ENCODE measurements around the gene CARM1.

CARM1 gene

DNA sequence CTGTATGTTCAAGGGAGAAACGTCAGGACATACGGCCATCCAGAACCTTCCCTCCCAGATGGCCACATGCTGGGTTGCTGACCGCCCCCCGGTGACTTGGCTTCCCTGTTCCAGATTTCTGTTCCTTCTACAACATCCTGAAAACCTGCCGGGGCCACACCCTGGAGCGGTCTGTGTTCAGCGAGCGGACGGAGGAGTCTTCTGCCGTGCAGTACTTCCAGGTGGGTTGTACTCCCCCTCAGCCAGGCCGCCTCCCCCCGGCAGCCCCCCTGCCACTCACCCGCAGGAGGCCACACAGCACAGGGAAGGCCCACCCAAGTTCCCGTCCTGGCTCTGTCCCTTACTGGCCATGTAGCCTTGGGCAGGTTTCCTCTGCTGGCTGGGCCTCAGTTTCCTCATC lies 36.6 kb downstream of the CARM1 start:
- no peak for DNase-seq (ENCODE audit: low read depth in 4 of 4, low spot score in 1 of 4)

DNA sequence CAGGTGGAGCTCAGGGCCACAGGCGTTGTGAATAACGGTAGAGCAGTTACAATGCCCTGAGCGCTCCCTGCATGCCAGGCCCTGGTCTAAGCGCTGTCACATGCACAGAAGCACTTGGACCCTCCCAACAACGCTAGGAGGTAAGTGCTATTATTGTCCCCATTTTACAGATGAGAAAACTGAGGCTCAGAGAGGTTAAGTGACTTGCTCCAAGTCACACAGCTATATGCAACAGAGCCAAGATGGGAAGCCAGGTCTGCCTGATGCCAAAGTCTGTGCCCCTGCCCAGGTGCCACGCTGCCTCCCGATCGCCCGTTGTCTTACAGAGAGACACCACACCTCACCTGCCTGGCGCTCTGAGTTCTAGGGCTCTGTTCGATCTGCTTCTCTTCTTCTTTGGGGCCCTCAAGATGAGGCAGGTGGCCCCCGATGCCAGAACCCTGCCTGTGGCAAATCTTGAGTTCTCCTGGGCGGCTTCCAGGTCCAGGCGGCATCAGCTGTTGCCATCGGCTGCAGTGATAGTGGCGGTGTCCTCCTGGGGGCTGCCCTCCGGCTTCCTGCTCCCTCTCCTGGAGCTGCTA lies 37.1 kb downstream of the CARM1 start:
- DNase-seq (ENCODE audit: low read depth in 4 of 4, low spot score in 1 of 4), result no peak

DNA sequence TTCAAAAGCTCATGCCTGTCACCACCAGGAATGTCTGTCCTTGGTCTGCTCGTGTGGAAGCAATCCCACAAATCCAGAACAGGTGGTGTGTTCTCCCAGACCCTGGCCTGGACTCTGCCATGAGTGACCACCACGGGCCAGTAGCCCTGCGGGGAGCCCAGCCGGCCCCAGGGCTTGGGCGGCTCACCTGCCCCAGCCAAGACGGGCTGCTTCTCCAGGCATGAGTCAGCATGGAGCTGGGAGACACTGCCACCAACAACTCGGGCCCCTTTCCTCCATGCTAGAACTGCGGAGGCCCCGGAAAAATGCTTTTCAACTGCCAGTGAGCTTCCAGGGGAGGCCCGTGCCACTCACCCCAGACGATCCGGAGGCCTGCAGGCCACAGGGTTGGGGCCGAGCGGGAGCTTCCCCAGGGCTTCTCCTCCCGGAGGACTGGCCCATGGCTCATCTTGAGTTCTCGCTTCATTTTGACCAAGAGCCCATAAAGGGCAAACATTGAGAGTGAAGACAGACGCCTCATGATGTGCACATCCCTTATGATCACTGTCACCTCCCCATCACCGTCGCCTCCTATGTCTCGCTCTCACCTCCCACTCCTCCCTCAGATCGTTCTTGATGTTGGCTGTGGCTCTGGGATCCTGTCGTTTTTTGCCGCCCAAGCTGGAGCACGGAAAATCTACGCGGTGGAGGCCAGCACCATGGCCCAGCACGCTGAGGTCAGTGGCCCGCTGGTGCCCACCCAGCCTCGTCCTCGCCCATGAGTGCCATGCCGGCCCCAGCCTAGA lies 40.4 kb downstream of the CARM1 start:
- no peak for DNase-seq (ENCODE audit: low read depth in 4 of 4, low spot score in 1 of 4)

DNA sequence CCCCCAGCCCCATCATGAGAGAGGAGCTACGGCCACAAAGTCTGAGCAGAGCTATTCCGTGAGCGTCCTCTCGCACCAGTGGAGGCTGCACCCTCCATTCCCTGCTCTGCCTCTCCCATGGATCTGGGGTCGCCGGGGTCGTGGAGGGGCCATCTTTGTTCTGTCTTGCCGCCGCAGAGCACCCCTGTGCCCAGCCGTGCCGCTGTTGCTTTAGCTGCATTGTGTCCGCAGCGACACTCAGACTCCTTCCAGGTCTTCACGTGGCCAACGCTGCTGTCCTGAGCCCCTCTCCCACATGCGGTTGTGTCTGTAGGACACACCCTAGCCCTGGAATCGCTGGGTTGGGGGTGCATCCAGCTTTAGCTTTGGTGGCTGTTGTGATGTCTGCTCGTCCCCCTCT lies 41.3 kb downstream of the CARM1 start:
- DNase-seq (ENCODE audit: low read depth in 4 of 4, low spot score in 1 of 4), result no peak

DNA sequence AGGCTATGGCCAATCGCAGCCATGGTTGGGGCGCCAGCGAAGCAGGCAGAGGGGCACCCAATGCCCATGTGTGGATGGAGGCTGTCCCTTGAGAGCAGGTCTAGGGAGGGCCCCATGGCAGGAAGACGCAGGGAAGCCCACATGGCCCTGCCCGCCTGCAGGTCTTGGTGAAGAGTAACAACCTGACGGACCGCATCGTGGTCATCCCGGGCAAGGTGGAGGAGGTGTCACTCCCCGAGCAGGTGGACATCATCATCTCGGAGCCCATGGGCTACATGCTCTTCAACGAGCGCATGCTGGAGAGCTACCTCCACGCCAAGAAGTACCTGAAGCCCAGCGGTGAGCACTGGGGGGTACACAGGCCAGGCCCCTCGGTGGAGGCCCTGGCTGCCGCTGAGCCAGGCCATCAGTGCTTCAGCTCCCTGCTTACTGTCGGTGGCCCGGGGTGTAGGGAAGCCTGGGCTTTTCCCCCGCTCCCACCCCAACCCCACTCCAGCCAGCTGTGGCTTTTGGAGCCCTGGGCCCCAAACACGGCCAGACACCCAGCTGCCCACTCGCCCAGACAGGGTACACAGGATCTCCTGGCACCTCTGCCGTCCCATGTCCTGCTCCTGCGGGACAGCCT lies 42.5 kb downstream of the CARM1 start:
- no peak for DNase-seq (ENCODE audit: low read depth in 4 of 4, low spot score in 1 of 4)

DNA sequence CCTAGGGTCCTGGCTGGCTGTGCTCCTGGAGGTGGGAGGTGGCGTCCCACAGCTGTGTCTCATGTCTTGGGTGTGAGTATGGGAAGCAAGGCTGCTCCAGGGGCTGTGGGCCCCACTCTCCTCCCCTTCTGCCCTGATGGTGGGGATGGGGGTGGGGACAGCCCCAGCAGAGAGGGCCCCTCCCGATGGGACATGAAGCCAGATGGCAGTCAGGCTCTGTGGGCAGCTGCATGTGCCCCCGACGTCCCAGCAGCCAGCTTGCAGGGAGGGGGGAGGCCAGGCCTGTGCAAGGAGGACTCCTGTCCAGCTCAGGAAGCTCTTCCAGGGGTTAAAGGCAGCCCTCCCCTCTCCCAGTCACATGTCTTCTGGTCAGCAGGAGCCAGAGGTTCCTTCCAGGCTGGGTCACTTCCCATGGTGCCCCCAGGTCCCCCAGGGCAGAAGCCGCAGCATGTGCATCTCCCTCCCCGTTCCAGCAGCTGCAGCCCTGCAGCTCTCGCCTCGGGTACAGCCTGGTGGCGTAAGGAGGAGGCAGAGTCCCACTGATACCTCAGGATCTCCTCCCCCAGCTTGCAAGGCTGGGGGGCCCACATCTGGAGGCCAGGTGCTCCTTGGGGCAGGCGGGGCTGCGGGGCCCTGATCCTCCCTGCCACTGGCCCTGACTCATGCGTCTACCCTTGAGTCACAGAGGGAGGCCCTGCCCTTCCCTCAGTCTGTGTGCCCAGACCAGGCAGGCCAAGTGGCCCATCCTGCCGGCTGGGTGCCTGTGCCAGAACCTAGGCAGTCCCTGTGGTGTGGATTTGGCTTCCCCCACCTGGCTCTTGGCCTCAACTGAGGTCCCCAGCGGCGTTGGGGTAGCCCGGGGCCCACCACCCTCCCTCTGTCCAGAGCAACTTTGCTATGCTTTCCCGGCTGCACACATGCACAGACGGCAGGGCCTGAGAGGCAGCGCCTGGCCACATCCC lies 44.1 kb downstream of the CARM1 start:
- DNase-seq (ENCODE audit: low read depth in 4 of 4, low spot score in 1 of 4), result no peak

DNA sequence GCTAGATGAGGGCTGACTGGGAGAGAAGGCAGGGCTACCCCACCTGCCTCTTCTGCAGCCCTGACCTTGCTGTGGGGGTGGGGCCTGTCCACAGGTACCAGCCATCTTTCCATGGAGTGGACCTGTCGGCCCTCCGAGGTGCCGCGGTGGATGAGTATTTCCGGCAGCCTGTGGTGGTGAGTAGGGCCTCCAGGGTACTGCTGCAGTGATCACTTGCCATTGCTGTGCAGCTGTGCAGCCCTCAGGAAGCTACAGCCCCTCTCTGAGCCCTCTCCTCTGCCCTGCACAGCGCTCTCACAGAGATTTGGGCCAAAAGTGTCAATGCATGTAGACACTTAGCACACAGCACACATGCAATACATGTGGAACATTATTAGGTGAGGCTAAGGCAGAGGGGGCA lies 45.2 kb downstream of the CARM1 start:
- DNase-seq (ENCODE audit: low read depth in 4 of 4, low spot score in 1 of 4), result no peak

DNA sequence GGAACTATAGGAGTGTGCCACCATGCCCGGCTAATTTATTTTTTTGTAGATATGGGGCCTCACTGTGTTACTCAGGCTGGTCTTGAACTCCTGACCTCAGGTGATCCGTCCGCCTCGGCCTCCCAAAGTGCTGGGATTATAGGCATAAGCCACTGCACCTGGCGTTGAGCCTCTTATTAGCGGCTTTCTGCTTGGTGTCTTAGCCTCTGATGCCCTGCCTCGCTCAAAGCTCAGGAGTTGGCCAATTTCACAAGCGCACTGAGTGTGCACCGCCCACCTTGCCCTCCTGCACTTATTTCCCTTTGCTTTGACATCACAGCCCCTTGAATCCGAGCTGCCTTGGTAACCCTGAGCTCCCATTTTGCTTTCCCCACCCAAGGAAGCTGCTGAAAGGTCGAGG lies 47.0 kb downstream of the CARM1 start:
- no peak for DNase-seq (ENCODE audit: low read depth in 4 of 4, low spot score in 1 of 4)

DNA sequence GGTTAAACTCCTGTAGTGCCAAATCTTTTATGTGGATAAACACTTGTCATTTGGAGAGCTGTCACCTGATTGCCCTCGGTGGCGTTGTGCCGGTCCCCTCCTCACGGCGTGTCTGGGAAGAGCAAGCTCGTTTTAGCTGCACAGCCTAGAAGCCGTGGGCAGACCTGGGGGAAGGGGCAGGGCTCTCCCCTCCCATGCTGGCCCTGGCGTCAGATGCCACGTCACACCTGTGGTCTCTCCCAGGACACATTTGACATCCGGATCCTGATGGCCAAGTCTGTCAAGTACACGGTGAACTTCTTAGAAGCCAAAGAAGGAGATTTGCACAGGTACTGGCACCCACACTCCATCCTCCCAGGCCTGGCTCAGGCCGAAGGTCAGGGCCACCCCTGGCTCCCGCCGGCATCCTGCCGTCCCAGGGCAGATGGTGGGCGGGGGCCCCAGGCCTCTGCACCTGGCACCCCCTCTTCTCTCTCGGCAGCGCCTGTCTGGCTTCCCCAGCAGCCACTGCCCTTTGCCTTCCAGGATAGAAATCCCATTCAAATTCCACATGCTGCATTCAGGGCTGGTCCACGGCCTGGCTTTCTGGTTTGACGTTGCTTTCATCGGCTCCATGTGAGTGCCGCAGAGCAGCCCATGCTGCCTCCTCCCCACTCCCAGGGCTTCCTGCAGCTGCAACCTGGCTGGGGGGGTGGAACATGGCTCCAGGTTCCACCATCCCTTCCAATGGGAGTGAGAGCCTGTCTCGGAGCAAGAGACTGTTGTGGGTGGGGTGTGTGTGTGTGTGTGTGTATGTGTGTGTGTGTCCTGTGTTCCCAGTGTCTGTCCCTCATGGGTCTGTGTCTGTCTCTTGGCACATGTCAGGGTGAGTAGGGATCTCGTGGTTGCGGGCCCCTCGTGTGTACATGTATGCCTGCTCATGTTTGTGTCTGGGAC lies 48.3 kb downstream of the CARM1 start:
- no peak for DNase-seq (ENCODE audit: low read depth in 4 of 4, low spot score in 1 of 4)

DNA sequence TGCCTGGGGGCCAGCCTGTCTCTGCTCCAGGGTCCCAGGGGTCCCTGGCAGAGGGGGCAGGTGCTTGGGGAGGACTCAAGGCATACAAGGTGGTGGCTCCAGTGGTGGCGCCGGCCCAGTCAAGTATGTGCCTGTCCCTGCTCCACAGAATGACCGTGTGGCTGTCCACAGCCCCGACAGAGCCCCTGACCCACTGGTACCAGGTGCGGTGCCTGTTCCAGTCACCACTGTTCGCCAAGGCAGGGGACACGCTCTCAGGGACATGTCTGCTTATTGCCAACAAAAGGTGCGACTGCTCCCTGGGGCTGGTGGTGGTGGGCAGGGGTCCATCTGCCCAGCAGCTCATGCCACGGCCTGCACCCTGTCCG lies 48.9 kb downstream of the CARM1 start:
- no peak for DNase-seq (ENCODE audit: low read depth in 4 of 4, low spot score in 1 of 4)

DNA sequence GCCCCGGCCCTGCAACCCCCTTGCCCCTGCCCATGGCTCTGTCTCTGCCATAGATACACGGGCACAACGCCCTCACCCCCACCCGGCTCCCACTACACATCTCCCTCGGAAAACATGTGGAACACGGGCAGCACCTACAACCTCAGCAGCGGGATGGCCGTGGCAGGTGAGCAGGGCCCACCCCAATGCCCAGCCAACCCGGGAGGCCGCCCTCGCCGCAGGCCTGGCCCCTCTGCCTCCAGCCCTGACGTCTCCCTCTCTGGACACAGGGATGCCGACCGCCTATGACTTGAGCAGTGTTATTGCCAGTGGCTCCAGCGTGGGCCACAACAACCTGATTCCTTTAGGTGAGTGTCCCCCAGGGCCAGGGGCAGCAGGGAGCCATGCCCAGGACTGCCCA lies 49.4 kb downstream of the CARM1 start:
- DNase-seq (ENCODE audit: low read depth in 4 of 4, low spot score in 1 of 4), result no peak

DNA sequence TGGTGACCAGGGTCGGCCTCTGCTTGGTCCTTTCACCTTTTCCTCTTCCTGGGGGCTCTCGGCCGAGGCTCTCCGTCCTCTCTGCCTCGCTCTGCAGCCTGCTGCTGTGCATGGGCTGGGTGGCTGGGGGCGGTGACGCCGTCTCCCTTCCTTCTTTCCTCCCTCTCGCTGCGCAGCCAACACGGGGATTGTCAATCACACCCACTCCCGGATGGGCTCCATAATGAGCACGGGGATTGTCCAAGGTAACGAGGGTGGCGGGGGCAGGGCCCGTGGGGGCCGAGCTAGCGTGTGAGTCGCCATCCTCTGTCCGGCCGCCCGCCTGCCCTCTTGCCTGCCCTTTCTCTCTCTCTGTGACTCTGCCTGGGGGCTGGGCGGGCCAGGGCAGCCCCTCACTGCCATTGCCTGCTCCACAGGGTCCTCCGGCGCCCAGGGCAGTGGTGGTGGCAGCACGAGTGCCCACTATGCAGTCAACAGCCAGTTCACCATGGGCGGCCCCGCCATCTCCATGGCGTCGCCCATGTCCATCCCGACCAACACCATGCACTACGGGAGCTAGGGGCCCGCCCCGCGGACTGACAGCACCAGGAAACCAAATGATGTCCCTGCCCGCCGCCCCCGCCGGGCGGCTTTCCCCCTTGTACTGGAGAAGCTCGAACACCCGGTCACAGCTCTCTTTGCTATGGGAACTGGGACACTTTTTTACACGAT lies 50.0 kb downstream of the CARM1 start:
- no peak for DNase-seq (ENCODE audit: low read depth in 4 of 4, low spot score in 1 of 4)

DNA sequence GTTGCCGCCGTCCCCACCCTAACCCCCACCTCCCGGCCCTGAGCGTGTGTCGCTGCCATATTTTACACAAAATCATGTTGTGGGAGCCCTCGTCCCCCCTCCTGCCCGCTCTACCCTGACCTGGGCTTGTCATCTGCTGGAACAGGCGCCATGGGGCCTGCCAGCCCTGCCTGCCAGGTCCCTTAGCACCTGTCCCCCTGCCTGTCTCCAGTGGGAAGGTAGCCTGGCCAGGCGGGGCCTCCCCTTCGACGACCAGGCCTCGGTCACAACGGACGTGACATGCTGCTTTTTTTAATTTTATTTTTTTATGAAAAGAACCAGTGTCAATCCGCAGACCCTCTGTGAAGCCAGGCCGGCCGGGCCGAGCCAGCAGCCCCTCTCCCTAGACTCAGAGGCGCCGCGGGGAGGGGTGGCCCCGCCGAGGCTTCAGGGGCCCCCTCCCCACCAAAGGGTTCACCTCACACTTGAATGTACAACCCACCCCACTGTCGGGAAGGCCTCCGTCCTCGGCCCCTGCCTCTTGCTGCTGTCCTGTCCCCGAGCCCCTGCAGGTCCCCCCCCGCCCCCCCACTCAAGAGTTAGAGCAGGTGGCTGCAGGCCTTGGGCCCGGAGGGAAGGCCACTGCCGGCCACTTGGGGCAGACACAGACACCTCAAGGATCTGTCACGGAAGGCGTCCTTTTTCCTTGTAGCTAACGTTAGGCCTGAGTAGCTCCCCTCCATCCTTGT lies 50.7 kb downstream of the CARM1 start:
- no peak for DNase-seq (ENCODE audit: low read depth in 4 of 4, low spot score in 1 of 4)

DNA sequence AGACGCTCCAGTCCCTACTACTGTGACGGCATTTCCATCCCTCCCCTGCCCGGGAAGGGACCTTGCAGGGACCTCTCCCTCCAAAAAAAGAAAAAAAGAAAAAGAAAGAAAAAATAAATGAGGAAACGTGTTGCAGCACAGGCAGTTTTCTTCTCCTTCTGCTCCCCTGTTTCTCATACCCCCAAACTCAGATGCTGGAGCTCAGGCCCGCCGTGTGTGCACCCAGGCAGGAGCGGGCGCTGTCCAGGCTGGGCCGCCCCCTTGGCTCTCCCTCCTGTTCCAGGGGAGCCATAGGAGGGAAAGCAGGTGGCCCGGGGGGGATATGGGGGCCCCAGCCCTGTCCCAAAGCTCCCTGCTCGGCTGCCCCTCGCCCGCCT lies 51.3 kb downstream of the CARM1 start:
- DNase-seq (ENCODE audit: low read depth in 4 of 4, low spot score in 1 of 4), result no peak

DNA sequence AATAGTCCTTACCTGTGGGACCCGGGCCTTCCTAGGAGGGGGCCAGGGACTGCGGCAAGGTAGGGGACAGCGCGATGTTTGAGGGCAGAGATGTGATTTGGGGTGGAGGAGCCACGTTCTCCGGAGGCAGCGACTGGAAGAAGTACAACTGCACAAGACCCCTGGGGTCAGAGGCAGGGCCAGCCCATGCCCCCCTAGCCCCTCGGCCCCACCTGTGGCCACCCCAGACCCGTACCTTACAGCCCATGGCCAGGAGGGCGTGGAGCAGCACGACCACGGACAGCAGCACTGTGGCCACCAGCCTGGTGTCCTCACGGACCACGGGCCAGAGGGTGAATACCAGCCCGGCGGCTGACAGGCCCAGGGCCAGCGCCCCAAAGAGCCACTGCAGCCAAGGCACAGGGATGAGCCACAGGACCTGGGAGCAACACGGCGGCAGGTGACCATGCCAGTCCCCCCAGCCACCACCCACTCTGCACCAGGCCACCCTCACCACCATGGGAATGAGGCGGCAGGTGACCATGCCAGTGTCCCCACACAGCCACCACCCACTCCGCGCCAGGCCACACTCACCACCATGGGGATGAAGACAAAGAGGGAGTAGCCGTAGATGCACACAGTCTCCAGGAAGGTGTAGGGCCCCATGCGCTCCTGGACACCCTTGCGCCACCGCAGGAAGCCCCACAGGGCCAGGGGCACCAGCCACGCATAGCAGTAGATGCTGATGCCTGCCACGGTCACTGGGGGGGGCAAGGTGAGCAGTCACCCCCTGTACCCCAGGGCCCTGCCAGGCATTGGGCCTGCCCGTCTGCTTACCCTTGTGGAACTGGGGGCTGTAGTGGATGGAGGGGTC lies 52.1 kb downstream of the CARM1 start:
- DNase-seq (ENCODE audit: low read depth in 4 of 4, low spot score in 1 of 4), result no peak

DNA sequence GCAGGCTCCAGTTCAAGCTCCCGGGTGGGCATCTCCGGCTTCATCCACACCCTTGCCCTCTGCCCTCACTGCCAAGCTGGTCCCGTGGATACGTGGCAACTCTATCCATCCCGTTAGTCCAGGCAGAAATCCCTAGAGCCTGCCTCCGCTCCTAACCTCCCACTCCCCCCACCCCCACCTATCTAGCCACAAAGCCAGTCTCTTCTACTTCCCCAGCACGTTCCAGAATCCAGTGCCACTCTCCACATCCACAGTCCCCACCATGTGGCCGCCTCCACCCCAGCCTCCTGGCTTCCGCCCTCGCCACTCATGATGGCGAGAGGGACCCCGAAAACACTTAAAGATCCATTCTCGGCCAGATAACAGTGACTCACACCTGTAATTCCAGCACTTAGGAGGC lies 53.2 kb downstream of the CARM1 start:
- no peak for DNase-seq (ENCODE audit: low read depth in 4 of 4, low spot score in 1 of 4)

DNA sequence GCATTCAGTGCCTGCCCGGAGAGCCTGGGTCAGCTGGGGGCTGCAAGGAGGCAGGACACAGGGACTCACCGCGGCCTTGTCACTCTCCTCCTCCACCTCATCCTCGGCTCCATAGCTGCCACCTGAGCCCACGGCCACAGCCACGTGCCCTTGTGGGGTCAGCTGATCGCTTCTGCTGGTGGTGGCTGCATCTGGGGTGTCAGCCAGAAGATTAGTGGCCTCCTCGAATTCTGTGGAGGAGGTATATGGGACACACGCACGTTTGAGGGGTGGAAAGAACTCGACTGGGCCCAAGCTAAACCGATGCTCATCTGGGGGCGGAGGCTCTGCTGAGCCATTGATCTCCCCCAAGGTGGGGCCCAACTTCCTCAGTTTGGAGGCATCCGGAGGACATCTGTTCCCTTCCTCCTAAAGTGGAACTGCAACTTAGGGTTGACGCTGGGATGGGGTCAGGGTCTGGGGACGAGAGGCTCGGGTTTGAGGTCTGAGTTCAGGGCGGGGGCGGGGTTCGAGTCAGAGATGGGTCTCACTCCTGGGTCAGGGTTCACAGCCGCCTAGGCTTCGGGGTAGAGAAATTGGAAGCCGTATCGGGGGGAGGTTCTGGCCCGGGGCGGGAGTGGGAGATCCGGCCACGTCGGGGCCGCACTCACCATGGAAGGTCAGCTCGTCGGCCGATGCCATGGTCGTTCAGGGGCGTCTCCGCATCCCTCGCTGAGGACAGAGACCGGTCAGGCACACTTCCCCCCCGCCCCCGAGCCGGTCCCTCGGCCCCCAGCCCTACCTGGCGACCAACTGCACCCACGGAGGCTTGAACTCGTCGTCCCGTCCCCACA lies 56.6 kb downstream of the CARM1 start:
- DNase-seq (ENCODE audit: low read depth in 4 of 4, low spot score in 1 of 4), result no peak

Data from stimulated activated CD4-positive, alpha-beta T cell treated with anti-CD3 and anti-CD28 coated beads, Interleukin-1b, Interleukin-23, amount 100 ng/mL, for 24 hours (primary cell).